SW 1271 (cell line): ENCODE measurements around the gene MMRN2.
"Not testable (repeated sequence)": the region's sequence is repeated elsewhere in the genome, so short reads cannot be mapped to it uniquely, and the experiment has no call there.

ENCODE experiments used
- DNase-seq, 2 experiments: peaks; one replicate each; lab custom pipeline; 2025; lab: John Stamatoyannopoulos, UW

The MMRN2 gene

GRCh38 chr10:86956195-86956847 lies 1.1 kb downstream of the MMRN2 start:
- DNase-seq: no peak

GRCh38 chr10:86955501-86956194 lies 1.8 kb downstream of the MMRN2 start:
- DNase-seq: no peak

DNA sequence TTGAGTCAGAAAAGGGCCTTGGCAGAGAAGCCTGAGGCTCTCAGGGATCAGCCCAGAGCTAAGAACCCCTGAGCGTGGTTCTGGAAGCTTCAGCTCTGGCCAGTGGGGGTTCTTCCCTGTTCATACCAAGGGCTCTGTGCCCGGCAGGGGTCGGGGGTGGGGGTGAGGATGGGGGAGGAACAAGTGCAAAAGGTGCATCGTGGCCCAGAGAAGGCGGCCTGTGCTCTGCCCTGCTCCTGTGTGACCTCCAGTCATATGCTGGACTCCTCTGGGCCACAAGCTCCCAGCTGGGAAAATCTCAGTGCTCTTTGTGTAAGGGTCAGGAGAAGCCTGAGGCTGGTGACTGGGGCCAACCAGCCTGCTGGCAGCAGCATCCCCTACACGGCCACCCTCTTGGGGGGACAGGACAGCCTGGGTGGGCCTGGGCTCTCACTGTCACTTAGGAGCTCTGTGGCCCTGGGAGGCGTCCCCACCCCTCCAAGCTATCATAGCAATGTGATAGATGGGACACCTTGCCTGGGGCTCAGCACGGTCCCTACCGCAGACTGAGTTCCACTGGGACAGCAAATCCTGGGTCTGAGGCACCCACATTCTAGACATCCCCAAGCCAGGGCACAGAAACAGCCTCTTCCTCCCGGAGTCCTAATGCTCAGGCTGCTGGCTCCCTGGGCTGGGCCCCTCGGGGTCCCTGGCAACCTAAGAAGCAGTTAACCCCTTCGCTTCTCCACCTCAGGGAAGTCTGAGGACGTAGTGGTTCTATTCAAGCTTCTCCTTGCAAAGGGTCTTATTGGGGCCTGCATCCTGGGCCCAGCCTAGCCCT lies 2.5 kb downstream of the MMRN2 start:
- DNase-seq: no peak

- DNase-seq: no peak
Observed at GRCh38 chr10:86953747-86954680, 3.4 kb downstream of the MMRN2 start.

DNA sequence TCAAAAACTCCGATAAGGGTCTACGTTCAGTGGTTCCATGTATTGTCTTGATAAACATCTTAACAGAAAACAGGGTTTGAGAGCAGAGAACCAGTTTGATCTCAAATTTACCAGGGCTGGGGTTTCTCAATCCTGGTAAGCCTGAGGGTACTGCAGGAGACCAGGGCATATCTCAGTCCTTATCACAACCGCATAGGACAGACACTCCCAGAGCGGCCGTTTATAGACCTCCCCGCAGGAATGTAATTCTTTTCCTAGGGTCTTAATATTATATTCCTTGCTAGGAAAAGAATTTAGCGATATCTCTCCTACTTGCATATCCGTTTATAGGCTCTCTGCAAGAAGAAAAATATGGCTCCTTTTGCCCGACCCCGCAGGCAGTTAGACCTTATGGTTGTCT lies 4.7 kb downstream of the MMRN2 start:
- not testable (repeated sequence) for DNase-seq

- DNase-seq: no peak
Observed at GRCh38 chr10:86952106-86952505, 5.3 kb downstream of the MMRN2 start.

- no peak for DNase-seq
Observed at GRCh38 chr10:86951184-86951761, 6.1 kb downstream of the MMRN2 start.

DNA sequence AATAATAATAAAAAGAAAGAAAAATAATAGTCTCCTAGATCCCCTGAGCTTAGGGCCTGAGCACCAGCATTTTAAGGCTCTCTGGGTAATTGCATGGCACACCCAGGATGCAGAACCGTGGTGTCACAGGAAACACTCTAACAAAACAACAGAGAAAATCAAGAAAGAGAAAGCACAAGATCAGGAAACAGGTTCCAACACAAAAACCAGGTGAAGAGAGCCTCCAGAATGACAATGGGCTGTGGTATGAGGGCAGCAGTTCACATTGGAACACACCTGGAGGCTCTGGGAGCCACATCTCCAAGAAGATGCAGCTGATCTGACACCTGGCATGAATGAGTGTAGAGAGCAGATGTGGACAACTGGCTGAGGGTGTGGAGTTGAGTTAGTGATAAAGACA lies 7.1 kb downstream of the MMRN2 start:
- DNase-seq: no peak

DNA sequence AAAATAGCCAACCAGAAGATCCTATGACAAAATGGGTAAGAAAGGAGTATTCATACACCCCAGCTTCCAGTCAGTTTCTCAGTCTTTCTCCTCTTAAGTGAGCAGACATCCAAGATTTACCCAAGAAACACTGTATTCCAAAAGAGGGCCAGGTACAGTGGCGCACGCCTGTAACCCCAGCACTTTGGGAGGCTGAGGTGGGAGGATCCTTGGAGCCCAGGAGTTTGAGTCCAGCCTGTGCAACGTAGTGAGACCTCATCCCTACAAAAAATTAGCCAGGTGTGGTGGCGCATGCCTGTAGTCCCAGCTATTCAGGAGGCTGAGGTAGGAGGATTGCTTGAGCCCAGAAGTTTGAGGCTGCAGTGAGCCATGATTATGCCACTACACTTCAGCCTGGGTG lies 9.6 kb downstream of the MMRN2 start:
- not testable (repeated sequence) for DNase-seq

GRCh38 chr10:86946213-86947155 lies 10.9 kb downstream of the MMRN2 start:
- no peak for DNase-seq

DNA sequence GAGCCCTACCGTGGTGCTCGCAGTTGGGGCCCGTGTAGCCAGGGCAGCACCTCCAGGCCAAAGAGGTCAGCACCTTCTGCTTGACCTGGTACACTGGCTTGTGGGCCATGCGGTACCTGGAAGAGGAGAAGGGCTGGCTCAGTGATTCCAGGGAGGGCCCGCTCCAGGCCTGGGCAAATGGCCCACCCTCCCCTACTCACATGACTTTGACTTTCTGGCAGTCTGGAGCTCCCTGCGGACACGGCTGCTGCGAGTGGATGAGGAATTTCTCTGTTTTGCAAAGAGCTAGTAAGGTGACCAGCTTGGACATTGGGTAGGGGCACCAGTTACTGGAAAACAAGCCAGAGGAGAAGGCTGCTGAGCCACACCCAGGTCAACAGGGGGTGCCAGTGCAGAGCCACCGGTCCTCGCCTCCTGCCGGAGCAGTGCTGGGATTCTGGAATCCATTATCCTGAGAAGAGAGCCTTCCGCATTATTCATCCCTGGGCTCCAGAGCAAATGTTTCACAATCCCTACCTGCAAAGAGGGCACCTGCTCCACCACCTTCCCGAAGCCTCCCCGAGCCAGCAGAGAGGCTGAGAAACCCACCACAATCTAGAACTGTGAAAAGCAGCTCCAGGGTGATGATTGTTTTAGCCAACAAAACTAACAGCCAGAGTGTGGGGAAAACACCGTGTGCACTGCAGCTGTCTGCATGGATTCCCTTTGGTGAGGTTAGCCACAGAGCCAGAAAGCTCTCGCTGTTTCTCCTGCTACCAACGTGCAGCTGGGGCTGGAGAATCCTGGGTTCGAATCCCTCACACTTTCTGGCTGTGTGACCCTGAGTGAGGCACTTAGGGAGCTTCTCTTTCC lies 11.8 kb downstream of the MMRN2 start:
- DNase-seq: no peak

- no peak for DNase-seq
Observed at GRCh38 chr10:86944907-86945306, 12.5 kb downstream of the MMRN2 start.

DNA sequence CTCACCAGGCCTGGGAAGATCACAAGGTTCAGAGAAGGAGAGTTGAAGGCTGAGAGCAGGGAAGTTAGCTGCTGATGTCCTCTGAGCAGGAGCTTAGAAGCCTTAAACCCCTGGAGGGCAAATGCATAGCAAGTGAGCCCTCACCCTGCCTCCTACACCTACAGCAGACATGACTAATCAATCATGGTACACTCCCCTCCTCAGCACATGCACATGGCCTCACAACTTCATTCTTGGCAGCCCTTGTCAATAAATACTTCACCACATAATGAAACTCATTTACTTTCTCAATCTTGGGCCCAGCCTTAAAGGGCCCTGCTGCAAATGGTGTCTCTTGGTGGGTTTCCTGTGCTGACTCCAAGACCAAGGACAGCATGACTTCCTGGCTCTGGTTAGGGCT lies 12.9 kb downstream of the MMRN2 start:
- no peak for DNase-seq

GRCh38 chr10:86944031-86944419 lies 13.4 kb downstream of the MMRN2 start:
- no peak for DNase-seq

DNA sequence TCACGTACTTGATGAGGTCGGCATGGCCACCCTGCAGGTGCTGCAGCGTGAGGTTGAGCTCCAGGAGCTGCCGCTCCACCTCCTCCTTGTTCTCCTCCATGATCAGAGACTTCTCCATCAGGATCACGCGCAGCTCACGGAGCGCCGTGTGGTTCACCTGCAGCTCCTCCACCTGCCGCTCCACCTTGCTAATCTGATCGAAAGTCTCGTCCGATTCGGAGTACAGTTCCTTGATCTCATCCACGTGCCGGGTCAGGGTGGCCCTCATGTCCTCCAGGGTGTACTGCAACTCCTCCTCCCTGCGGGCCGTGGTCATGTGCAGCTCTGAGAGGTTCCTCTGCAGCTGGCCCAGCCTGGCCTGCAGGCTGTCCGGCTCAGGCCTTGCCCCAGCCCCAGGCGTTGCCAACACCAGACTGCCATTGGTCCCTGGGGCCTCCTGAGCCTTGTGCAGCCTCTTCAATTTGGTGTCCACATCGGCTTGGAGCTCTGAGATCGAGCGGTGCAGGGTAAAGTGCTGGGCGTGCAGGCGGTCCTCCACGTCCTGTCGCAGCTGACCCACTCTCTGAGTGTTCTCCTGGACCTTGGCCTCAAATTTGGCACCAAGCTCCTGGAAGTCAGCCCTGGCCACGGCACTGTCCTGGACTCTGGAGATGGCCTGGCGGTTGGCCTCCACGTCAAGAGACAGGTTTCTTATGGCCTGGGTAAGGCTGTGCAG lies 13.9 kb downstream of the MMRN2 start:
- DNase-seq: no peak

DNA sequence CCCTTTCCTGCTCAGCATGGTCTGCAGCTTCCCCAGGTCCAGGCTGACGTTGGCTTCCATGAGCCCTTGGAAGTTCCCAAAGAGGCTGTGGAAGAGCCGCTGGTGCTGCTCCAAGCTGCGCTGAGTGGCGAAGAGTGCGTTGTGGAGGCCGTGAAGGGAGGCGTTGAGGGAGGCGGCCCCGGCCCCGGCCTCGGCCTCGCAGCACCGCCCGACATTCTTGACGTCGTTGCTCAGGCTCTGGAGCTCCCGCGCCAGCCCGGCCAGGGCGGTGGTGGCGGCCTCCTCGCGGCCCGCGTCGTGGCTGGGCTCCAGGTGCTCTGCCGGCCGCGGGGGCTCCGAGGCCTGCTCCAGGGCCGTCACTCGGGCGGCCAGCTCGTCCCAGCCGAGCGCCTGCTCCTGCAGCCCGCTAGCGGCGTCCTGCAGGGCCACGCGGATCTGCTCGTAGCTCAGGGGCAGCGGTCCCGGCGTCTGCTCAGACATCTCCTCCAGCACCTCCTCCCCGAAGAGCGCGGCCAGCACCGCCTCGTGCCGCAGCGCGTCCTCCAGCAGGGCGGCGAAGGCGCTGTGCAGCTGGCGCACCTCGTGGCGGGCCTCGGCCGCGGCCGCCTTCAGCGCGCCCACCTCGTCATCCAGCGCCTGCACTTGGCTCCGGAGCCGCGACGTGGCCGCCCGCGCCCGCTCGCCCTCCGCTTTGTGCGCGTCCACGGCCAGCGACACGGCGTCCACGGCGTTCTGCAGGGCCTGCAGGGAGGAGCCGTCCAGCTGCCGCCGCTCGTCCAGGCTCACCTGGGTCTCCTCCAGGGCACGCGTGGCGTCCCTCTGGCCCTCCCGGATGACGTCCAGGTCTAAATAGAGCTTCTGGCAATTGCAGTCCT lies 14.7 kb downstream of the MMRN2 start:
- DNase-seq: no peak

DNA sequence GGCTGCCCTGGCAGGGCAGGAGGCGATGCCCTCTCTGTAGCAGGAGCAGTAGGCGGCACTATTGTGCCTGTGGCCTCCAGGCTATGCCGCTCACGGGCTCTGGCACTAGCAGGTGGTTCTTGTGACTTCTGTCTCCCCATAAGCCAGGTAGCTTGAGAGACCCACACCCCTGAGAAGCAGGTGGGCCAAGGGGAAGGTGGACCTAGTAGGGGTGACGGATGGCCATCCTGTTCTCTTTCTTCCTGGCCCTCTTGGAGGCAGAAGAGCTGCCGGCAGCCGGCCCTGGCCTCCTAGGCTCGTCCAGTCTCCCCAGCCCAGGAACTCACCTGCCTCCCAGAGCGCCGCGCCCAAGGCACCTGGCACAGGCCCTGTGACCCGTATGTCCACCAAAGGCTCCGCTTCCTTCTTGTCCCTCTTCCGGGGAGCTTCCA lies 15.4 kb downstream of the MMRN2 start:
- DNase-seq: no peak

- DNase-seq: no peak
Observed at GRCh38 chr10:86941426-86941825, 16.0 kb downstream of the MMRN2 start.
